Stimulated activated effector memory CD8-positive, alpha-beta T cell treated with anti-CD3 and anti-CD28 coated beads, Interleukin-12 subunit alpha, Interleukin-12 subunit beta, amount 100 ng/mL, for 72 hours (primary cell): Measurements from ENCODE around the gene REM2.

Experiments used
- ATAC-seq: fragments of 150-1000 bp; cut with Tn5 transposase; 2 replicates; pipeline ENCODE4 v1.10.0; 2021
- DNase-seq, 2 donors: peaks; one replicate each; pipeline ENCODE4 v3.0.0; 2021 to 2022; ENCODE audit warnings: low spot score in 2 of 2
- H3K27ac Mint-ChIP-seq: one replicate; pipeline ENCODE4 v1.8.0; 2022; ENCODE audit warnings: mild to moderate bottlenecking, mixed read lengths
- H3K36me3 Mint-ChIP-seq: one replicate; pipeline ENCODE4 v1.8.0; 2022; ENCODE audit warnings: mild to moderate bottlenecking, mixed read lengths
- H3K4me1 Mint-ChIP-seq: one replicate; pipeline ENCODE4 v1.8.0; 2022; ENCODE audit warnings: mixed read lengths
- H3K4me3 Mint-ChIP-seq: one replicate; pipeline ENCODE4 v1.8.0; 2022; ENCODE audit warnings: mild to moderate bottlenecking, mixed read lengths
- H3K9me3 Mint-ChIP-seq: one replicate; pipeline ENCODE4 v1.8.0; 2022; ENCODE audit warnings: mixed read lengths

REM2 gene

GRCh38 chr14:22883173-22883976 lies at the start of gene REM2:
REM2 (plus strand) TSS chr14:22883222; CDS start chr14:22883288, 66 bp downstream.
- DNase-seq (no peak), ATAC-seq (no peak)
- Mint-ChIP-seq H3K36me3 (peaks cover 19% of the 10 kb centered on the region), H3K4me3 (no peak within 1 kb of the TSS), H3K27ac (peak within 1 kb of the TSS; percentile 60), H3K9me3 (no peaks in the 10 kb centered on the region), H3K4me1 (peaks cover 44% of the 10 kb centered on the region)

- ATAC-seq = no peak
- no peak overlapping the region for H3K27ac Mint-ChIP-seq
- H3K4me1 Mint-ChIP-seq = peaks cover 16% of the 10 kb centered on the region
- no peaks in the 10 kb centered on the region for H3K9me3 Mint-ChIP-seq
- no peak overlapping the region for H3K4me3 Mint-ChIP-seq
- DNase-seq = no peak
- peaks cover 53% of the 10 kb centered on the region for H3K36me3 Mint-ChIP-seq
Measured at GRCh38 chr14:22835505-22835904, 47.5 kb upstream of the REM2 start.

GRCh38 chr14:22836301-22837113 lies 46.5 kb upstream of the REM2 start, which contains the start of gene MMP14:
MMP14 (plus strand) TSS chr14:22836585; CDS start chr14:22836818, 233 bp downstream.
- no peak for DNase-seq
- peak within 1 kb of the TSS; percentile 44 for H3K4me3 Mint-ChIP-seq
- ATAC-seq = no peak
- peaks cover 11% of the 10 kb centered on the region for H3K4me1 Mint-ChIP-seq
- no peaks in the 10 kb centered on the region for H3K9me3 Mint-ChIP-seq
- H3K36me3 Mint-ChIP-seq = peaks cover 43% of the 10 kb centered on the region
- no peak within 1 kb of the TSS for H3K27ac Mint-ChIP-seq

GRCh38 chr14:22837114-22837749 lies 45.8 kb upstream of the REM2 start:
- Mint-ChIP-seq H3K27ac (no peak overlapping the region), H3K36me3 (peaks cover 36% of the 10 kb centered on the region), H3K9me3 (no peaks in the 10 kb centered on the region), H3K4me1 (peaks cover 11% of the 10 kb centered on the region), H3K4me3 (peak overlapping the region; percentile 44)
- ATAC-seq (no peak), DNase-seq (no peak)

- DNase-seq (no peak), ATAC-seq (no peak)
- Mint-ChIP-seq H3K36me3 (peaks cover 29% of the 10 kb centered on the region), H3K4me1 (peaks cover 11% of the 10 kb centered on the region), H3K27ac (no peak overlapping the region), H3K4me3 (peak overlapping the region; percentile 44), H3K9me3 (no peaks in the 10 kb centered on the region)
Measured at GRCh38 chr14:22837750-22838538, 45.1 kb upstream of the REM2 start.

GRCh38 chr14:22838631-22839041 lies 44.4 kb upstream of the REM2 start:
- DNase-seq (no peak), ATAC-seq (no peak)
- peaks cover 22% of the 10 kb centered on the region for H3K36me3 Mint-ChIP-seq
- H3K4me3 Mint-ChIP-seq = no peak overlapping the region
- peaks cover 11% of the 10 kb centered on the region for H3K4me1 Mint-ChIP-seq
- H3K9me3 Mint-ChIP-seq = no peaks in the 10 kb centered on the region
- no peak overlapping the region for H3K27ac Mint-ChIP-seq

- no peak for ATAC-seq
- H3K36me3 Mint-ChIP-seq = peaks cover 16% of the 10 kb centered on the region
- H3K9me3 Mint-ChIP-seq = no peaks in the 10 kb centered on the region
- H3K4me3 Mint-ChIP-seq = no peak overlapping the region
- DNase-seq = no peak
- no peak overlapping the region for H3K27ac Mint-ChIP-seq
- peaks cover 11% of the 10 kb centered on the region for H3K4me1 Mint-ChIP-seq
Measured at GRCh38 chr14:22839159-22839779, 43.8 kb upstream of the REM2 start.

GRCh38 chr14:22841311-22841710 lies 41.7 kb upstream of the REM2 start:
- DNase-seq (no peak), ATAC-seq (no peak)
- Mint-ChIP-seq H3K4me3 (no peak overlapping the region), H3K4me1 (peaks cover 11% of the 10 kb centered on the region), H3K9me3 (no peaks in the 10 kb centered on the region), H3K36me3 (no peaks in the 10 kb centered on the region), H3K27ac (no peak overlapping the region)

GRCh38 chr14:22841769-22842168 lies 41.3 kb upstream of the REM2 start:
- Mint-ChIP-seq H3K4me3 (no peak overlapping the region), H3K27ac (no peak overlapping the region), H3K9me3 (no peaks in the 10 kb centered on the region), H3K36me3 (no peaks in the 10 kb centered on the region), H3K4me1 (peaks cover 11% of the 10 kb centered on the region)
- DNase-seq (no peak), ATAC-seq (no peak)

- Mint-ChIP-seq H3K27ac (no peak overlapping the region), H3K4me1 (peaks cover 5% of the 10 kb centered on the region), H3K36me3 (no peaks in the 10 kb centered on the region), H3K9me3 (no peaks in the 10 kb centered on the region), H3K4me3 (no peak overlapping the region)
- ATAC-seq = no peak
- DNase-seq = no peak
Measured at GRCh38 chr14:22842211-22843122, 40.6 kb upstream of the REM2 start.

- H3K4me1 Mint-ChIP-seq = peaks cover 5% of the 10 kb centered on the region
Measured at GRCh38 chr14:22843123-22843925, 39.7 kb upstream of the REM2 start.

GRCh38 chr14:22844221-22845102 lies 38.6 kb upstream of the REM2 start:
- Mint-ChIP-seq H3K36me3 (peaks cover 4% of the 10 kb centered on the region), H3K9me3 (no peaks in the 10 kb centered on the region), H3K27ac (no peak overlapping the region), H3K4me3 (no peak overlapping the region), H3K4me1 (no peaks in the 10 kb centered on the region)
- DNase-seq (no peak), ATAC-seq (no peak)

More at GRCh38 chr14:22843123-22843925, 39.7 kb upstream of the REM2 start:
- ATAC-seq (no peak), DNase-seq (no peak)
- Mint-ChIP-seq H3K27ac (no peak overlapping the region), H3K36me3 (no peaks in the 10 kb centered on the region), H3K9me3 (no peaks in the 10 kb centered on the region), H3K4me3 (no peak overlapping the region)
